Hematopoietic multipotent progenitor cell treated with erythropoietin and hydrocortisone succinate and interleukin-3 and kit ligand, for 8 days (in vitro differentiated cells): ENCODE measurements around the gene OR51A7.
"Not testable (repeated sequence)": the region's sequence is repeated elsewhere in the genome, so short reads cannot be mapped to it uniquely, and the experiment has no call there.

Experiments
- DNase-seq: peaks from one replicate; pipeline ENCODE4 v3.0.0-alpha.2; 2015

The OR51A7 gene

GRCh38 chr11:4903484-4903883 is at the start of gene OR51A7:
Gene OR51A7, plus strand, starts transcription at chr11:4903783. Its CDS starts 3,587 bp downstream, at chr11:4907370.
- no peak for DNase-seq

GRCh38 chr11:4854286-4854685 is 49.3 kb upstream of the OR51A7 start:
- not testable (repeated sequence) for DNase-seq

- no peak for DNase-seq
These were observed 40.9 kb upstream of the OR51A7 start for GRCh38 chr11:4862447-4863236.

- DNase-seq: no peak
These were observed 39.7 kb upstream of the OR51A7 start for GRCh38 chr11:4863876-4864275.

GRCh38 chr11:4865855-4866254 is 37.7 kb upstream of the OR51A7 start:
- no peak for DNase-seq

- DNase-seq: no peak
These were observed 22.4 kb upstream of the OR51A7 start for GRCh38 chr11:4881188-4881587.

GRCh38 chr11:4881860-4882500 is 21.6 kb upstream of the OR51A7 start, which contains the start of gene OR51T1:
Gene OR51T1, plus strand, starts transcription at chr11:4881900. Its CDS starts 0 bp downstream, at chr11:4881900.
- no peak for DNase-seq

- peak; percentile 16 for DNase-seq
These were observed 21.0 kb upstream of the OR51A7 start for GRCh38 chr11:4882543-4882942.

GRCh38 chr11:4884361-4884760 is 19.2 kb upstream of the OR51A7 start:
- DNase-seq: no peak

GRCh38 chr11:4886186-4886585 is 17.4 kb upstream of the OR51A7 start:
- no peak for DNase-seq

- no peak for DNase-seq
These were observed 16.0 kb upstream of the OR51A7 start for GRCh38 chr11:4887591-4887990.

- no peak for DNase-seq
These were observed 13.3 kb upstream of the OR51A7 start for GRCh38 chr11:4890279-4890678.

GRCh38 chr11:4891996-4892640 is 11.5 kb upstream of the OR51A7 start:
- peak; percentile 64 for DNase-seq

- no peak for DNase-seq
These were observed 13.0 kb downstream of the OR51A7 start for GRCh38 chr11:4916581-4916980.

GRCh38 chr11:4919250-4919649 is 15.7 kb downstream of the OR51A7 start, which contains the start of gene OR51G2:
Gene OR51G2, minus strand, starts transcription at chr11:4919350. Its CDS starts 3,687 bp downstream, at chr11:4915663.
- DNase-seq: no peak

GRCh38 chr11:4921796-4922195 is 18.2 kb downstream of the OR51A7 start:
- no peak for DNase-seq

- no peak for DNase-seq
These were observed 18.7 kb downstream of the OR51A7 start for GRCh38 chr11:4922304-4922703.

GRCh38 chr11:4924239-4924638 is 20.7 kb downstream of the OR51A7 start, which contains the start of gene OR51G1:
Gene OR51G1, minus strand, starts transcription at chr11:4924339. Its CDS starts 0 bp downstream, at chr11:4924339.
- DNase-seq: no peak

GRCh38 chr11:4926608-4927007 is 23.0 kb downstream of the OR51A7 start:
- DNase-seq: no peak

GRCh38 chr11:4932751-4933150 is 29.2 kb downstream of the OR51A7 start:
- DNase-seq: no peak

- no peak for DNase-seq
These were observed 33.2 kb downstream of the OR51A7 start for GRCh38 chr11:4936745-4937144.

- DNase-seq: no peak
These were observed 43.9 kb downstream of the OR51A7 start, which contains the start of gene OR51A4 for GRCh38 chr11:4947505-4947904. Gene OR51A4, minus strand, starts transcription at chr11:4947605. Its CDS starts 505 bp downstream, at chr11:4947100.

- DNase-seq: not testable (repeated sequence)
These were observed 52.0 kb downstream of the OR51A7 start, which contains the start of gene OR51A2 for GRCh38 chr11:4955613-4956012. Gene OR51A2, minus strand, starts transcription at chr11:4955713. Its CDS starts 0 bp downstream, at chr11:4955713.
